HG03342 (cell line): Measurements from ENCODE around the gene ZNF524.

Source experiments
- ATAC-seq: cut with Tn5 transposase; IDR thresholded peaks from one replicate; pipeline ENCODE4 v1.9.1; 2021; ENCODE audit warnings: mild to moderate bottlenecking, moderate library complexity; ENCODE audit not compliant: unreplicated experiment

The ZNF524 gene

DNA sequence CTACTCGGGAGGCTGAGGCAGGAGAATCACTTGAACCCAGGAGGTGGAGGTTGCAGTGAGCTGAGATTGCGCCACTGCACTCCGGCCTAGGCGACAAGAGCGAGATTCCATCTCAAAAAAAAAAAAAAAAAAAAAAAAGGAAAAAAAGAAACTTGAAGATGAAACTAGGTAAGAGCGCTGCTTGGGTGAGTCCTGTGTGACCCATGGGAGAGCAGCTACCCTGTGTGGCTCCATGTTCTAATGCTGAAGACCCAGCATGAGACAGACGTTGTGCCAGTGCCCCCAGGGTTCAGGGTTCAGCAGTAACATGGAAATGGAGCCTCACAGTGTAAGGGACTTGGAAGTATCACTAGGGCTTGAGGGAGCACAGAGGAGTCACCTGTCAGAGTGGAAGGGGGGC, 18.3 kb downstream of the ZNF524 start:
- no peak for ATAC-seq

DNA sequence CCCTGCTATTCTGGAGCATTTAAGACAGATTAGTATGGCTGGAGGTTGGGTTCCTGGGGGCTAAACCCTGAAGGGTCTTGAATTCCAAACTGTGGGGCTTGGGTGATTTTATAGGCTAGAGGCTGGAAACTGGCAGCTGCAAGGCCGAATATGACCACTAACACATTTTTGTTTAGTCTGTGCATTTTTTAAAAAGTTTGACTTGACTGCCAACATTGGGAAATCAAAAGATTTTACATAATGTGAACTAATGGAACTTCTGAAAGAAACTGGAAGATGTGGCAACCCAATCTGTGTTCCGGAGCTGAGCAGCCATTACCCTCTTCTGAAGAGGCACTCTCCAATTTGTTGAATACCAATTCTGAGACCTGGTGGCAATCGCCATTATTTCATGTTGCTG, 19.2 kb downstream of the ZNF524 start:
- ATAC-seq = no peak

DNA sequence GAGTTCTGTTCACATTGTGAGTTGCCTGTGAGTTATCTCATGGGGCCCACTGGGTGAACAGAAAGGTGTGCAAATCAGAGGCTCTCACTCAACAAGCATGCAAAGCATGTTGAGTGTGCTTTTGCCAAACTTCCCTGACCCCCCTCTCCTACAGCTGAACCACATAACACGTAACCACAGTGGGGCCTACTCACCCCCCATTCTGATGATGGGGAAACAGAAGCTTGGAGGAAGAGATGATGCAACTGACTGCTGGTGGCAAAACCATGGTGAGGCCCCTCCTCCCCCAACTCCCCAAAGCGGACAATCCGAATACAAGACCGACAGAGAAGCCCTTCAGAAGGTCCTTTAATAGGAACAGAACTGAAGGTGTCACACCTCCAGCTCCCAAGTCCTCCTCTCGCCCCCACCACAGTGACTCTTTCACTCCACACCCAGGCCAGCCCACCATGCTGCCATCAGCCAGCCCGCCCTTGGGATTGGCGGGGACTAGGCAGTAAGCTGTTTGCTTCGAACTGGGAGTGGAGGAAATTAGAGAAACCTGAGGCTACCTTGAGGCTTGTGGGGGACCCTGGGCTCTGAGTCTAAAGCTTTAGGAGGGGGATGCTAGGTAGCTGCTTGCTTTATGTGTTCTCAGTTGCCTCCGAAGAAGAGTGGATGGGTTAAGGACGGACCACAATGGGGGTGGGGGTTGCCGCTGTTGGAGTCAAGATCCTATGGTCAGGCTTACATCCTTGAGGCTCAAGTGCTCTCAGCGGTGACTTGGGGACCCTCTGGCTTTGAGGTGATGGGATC, 20.5 kb downstream of the ZNF524 start:
- no peak for ATAC-seq

DNA sequence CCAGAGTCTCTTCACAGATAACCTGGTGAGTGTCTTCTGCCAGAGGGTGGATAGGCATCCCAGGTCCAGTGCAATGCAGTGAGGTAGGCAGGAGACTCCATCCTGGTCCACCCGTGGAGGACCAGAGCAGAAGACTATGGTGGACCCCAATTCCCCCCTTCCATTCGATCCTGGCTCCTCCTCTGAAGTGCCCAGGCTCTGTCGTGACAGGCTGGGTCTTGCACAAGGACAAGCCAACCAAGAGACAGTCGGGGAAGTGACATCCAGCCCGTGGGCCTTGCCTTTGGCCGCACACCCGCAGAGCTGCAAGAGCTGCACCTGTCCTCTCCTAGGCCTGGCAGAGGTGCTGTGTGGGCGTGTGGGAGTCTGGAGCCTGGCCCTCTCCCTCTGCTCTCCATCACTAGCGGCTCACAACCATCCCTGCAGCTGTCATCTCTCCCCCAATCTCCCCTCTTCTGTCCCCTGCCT, 21.2 kb downstream of the ZNF524 start:
- ATAC-seq = no peak

DNA sequence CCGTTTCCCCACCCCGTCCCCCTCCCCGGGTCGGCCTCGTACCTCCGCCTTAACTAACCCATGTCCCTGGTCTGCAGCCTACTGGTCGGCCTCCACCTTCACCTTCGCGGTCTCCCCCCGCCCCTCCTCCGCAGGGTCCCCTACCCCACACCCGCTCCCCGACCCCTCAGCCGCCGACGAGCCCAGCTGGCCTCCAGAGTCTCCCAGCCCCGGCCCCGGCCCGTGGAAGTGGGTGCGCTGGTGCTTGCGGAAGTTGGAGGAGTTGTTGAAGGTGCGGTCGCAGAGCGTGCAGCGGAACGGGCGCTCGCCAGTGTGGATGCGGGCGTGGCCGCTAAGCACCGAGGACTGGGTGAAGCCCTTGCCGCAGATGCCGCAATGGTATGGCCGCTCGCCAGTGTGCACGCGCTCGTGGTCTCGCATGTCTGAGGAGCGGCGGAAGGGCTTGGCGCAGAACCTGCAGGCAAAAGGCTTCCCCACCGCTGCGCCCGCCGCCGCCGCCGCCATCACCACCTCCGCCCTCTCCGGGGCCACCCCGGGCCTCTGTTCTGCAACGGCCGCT, 21.7 kb downstream of the ZNF524 start:
- no peak for ATAC-seq

DNA sequence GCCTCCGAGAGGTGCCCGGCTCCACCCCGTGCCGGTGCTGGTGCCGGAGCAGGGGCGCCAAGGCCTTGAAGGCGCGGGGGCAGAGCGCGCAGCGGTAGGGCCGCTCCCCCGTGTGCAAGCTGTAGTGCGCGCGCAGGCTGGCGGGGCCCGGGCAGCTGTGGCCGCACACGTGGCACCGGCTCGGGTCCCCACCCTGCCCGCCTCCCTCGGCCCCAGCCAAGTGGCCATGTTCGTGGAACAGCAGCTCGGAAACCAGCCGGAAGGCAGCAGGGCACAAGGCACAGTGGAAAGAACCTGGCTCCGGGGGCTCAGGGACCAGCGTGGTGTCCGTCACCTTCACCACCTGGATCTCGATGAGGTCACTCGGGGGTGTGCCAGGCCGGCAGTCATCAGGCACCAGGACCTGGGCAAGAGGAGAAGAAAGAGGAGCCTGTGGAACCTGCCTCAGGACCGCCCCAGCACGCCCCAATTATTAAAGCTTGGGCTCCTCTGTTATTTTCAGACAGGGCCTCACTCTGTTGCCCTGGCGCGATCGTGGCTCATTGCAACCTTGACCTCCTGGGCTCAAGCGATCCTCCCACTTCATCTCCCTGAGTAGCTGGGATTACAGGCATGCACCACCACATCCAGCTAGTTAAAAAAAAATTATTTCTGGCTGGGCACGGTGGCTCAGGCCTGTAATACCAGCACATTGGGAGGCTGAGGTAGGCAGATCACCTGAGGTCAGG, 22.3 kb downstream of the ZNF524 start:
- no peak for ATAC-seq

DNA sequence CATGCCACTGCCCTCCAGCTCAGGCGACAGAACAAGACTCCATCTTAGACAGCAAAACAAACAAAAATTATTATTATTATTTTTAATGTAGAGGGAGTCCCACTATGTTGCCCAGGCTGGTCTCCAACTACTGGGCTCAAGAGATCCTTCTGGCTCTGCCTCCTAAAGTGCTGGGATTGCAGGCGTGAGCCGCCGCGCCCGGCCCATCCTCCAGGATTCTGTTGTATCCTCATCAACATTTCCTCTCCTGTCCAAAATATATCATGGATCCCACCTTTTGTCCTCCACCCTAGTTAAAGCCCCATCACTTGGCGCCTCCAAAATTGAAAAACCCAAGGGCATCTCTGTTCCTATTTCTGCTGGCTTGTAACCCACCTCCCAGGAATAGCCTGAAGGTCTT, 23.0 kb downstream of the ZNF524 start:
- ATAC-seq = no peak

DNA sequence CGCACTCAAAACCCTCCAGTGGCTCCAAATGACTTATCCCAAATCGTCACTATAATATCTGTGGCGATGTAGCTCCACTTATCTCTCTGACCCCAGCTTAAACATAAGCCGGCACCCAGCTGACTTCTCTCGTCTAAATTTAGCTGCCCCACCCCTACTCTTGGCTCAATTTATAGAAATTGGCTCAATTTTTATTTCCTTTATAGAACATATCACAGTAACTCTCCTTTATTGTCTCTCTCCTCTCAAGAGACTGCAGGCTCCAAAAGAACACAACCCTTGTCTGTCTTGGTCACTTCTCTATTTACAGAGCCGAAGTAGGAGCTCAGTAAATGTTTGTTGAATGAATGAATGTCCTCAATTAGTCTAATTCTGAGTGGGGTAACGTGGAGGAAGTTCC, 23.5 kb downstream of the ZNF524 start:
- ATAC-seq = no peak

DNA sequence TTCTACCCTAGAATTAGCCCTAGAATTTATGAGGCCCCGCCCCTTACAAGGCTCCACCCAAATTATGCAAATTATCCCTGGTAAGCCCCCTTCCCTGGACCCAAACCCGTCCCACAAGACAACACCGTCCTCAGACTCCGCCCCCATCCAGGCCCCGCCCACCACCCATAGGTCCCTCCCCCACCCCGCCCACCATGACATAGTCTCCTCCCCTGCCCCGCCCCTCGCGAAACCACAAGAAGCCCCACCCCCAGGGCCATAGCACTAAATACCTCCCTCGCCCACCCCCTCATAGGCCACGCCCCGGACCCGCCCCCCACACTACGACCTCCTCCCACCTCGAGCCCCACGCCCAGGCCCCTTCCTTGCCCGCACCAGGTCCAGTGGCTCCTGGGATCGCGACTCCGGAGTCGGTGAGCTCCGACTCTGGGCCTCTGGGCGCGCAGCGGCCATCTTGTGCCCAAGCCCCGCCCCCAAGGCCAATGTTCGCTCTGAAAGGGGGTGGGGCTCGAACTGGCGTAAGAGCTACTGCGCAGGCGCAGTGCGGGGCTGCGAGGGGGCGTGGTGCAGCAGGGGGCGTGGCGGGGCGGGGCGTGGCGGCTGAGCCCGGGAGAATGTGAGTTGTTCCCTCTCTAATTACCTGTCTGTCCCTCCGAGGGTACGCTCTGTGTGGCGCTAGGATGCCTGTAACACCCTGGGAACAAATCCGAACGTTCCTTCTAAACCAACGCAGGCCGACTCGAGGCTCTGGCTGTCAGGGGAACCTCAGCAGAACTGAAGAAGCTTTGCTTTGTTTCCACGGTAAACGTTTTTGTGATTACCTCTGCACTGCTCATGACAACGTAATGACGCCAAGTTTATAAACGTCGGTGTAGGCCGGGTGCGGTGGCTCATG, 24.3 kb downstream of the ZNF524 start, which contains the start of gene ZNF784:
ZNF784 (minus strand) TSS at position 458 of the 895 bp plus-strand sequence; CDS start at position 453, 5 bp downstream.
- peak; percentile 45 for ATAC-seq

DNA sequence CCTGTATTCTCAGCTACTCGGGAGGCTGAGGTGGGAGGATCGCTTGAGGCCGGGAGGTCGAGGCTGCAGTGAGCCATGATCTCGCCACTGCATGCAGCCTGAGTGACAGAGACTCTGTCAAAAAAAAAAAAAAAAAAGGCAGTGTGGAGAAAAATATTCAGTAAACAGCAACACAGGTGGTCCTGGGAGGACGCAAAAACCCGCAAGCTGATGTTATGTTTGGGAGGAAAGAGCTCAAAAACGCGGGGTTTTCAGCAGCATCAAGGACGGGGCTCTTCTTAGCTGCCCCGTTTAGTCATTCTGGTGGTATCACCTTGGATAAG, 24.9 kb downstream of the ZNF524 start:
- no peak for ATAC-seq

DNA sequence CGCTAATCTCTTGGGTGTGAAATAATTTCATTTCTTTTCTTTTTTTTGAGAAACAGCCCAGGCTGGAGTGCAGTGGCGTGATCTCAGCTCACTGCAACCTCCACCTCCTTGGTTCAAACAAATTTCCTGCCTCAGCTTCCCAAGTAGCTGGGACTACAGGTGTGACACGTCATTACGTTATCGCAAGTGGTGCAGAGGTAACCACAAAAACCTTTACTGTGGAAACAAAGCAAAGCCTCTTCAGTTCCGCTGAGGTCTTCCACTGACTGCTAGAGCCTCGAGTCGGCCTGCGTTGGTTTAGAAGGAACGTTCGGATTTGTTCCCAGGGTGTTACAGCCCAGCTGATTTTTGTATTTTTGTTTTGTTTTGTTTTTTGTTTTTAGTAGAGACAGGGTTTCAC, 26.3 kb downstream of the ZNF524 start:
- no peak for ATAC-seq

DNA sequence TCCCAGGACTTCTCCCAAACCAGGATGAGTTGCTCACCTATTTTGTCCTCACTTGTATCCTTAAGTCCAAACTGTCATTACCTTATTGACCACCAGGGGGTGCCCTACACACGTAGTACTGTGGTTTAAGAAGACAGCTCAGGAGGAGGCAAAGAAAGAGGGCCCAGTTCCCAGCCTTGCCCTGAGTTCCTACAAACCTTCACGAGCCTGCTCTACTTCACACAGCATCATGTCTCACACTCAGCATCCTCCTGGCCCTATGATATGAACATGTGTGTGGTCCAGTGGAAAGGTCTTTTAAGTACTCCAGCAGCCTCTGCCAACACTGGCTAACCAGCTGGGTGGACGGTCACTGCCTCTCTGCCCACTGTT, 32.4 kb downstream of the ZNF524 start:
- ATAC-seq = no peak

DNA sequence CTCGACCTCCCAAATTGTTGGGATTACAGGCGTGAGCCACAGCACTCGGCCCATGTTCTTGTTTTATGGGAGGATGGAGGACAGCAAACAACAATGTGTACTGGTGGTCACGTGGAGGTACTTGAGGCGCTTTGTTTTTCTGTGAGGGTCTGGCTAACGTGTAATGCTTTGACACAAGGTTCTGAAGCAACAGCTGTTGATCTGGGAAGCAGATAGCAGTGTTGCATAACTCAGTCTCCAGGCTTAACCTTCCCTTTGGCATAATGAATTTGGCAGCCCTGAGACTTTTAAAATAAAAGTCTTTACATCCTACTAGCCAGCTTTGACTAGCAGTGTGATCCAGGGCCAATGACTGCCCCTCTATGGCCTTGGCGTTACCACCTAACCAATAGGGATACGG, 33.8 kb downstream of the ZNF524 start:
- no peak for ATAC-seq

DNA sequence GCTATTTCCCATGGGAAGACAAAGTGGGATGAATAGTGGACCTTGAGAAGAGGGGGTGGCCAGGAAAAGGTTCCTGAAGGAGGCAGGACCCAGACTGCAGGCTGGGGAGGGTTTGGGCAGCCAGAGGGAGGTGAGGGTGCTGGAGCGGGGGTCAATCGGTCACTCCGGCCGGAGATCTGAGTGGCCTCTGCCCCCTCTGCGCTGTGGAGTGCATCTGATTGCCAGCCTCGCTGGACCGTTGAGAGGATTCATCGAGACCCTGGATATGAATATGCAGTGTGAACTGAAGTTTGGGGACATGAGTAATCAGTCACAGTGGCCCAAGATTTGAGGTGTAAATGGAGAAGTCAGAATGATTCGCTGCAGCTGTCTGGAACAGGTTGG, 35.2 kb downstream of the ZNF524 start:
- ATAC-seq = no peak

DNA sequence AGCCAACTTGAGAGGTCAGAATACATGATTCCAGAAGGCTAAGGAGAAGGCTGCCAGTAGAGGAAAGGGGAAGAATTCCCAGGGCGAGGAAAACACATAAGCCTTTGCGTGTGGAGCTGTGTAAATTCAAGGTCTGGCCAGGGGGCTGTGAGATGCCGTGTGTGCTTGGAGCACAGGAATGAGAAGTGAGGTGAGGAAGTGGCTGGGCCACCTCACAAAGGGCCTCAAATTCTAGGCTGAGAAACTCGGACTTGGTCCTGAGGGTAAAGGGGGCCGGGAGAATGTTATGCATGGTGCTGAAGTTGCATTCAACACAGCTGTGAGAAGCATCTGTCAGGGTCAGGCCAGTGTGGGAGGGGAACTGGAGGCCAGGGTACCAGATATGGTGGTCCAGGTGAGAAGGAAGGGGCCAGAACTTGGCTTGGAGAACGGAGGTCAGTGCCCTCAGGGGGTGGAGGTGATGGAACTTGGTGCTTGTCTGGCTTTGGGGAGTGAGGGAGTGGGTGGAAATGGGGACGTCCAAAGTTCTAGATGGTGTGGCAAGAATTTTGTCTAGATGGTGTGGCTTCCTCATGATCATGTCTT, 35.9 kb downstream of the ZNF524 start:
- no peak for ATAC-seq

DNA sequence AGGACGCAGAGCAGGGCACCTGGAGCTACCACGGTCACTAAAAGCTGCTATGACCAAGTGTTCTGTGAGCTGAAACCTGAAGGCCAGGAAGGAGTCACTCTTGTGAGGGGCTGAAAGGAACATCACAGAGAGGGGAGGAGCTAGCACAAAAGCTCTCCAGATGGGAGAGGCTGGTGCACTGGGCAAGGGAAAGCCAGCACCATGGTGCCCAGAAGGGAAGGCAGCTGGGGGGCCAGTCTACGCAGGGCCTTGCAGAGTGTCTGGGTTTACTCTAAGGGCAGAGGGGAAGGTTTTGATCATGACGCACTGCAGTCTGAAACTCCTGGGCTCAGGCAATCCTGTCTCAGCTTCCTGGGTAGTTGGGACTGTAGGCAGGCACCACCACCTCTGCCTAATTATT, 36.6 kb downstream of the ZNF524 start:
- no peak for ATAC-seq

DNA sequence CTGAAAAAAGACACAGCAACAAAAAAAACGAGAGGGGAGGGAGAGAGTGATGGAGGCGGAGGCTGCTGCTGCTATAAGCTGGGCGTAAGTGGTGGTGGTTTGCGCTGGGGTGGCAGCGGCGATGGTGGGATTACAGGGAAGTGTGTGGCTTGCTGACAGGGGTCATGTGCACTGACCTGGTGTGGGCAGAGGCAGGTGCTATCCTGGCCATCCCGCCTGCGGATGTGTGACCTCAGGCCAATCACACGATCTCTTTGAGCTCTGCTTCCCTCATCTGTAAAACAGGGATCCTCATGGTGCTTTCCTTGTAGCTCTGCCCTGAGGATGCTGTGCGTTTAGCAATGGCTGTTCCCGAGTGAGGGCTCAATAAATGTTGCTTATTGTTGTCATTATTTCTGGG, 37.4 kb downstream of the ZNF524 start:
- ATAC-seq = no peak

DNA sequence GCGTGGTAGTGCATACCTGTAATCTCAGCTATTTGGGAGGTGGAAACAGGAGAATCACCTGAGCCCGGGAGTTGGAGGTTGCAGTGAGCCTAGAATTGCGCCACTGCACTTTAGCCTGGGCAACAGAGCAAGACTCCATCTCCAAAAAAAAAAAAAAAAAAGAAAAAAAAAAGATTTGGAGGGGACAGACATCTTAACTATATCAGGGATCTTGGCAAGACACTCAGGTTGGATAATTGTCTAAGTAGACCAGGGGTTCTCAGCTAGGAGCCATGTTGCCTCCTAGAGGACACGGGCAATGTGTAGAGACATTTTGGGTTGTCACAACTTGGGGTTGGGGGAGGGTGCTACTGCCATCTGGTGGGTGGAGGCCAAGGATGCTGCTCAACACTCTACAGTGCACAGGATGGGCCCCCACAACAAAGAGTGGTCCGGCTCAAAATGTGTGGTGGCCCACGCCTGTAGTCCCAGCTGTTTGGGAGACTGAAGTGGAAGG, 38.8 kb downstream of the ZNF524 start:
- no peak for ATAC-seq

DNA sequence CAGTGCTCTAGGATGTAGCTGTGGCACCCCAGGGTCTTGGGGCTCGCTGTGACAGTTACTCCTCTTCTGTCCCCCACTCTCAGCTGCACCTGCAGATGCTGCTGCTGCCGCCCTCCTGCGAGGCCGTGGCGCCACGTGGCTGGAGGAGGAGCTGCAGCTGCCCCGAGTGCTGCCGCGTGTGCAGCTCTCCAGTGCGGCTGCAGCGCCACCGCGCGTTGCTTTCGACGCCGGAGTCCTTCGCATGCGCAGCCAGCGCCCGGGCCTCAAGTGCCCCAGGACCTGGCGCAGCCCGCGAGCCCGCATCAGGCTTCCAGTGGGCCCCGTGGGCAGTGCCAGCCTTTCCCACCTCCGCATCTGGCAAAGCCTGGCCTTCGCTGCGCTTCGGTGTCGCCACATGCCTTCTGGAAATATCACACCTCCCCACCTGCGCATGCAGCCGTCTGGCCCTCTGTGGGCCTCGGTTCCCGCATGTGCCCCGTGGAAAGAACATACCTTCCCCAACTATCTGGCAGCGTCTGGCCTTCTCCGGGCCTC, 40.0 kb downstream of the ZNF524 start:
- no peak for ATAC-seq
